GM12875 (cell line): Measurements from ENCODE around the gene VPS41.

ENCODE experiments used
- H3K4me3 ChIP-seq: one replicate; pipeline ENCODE4 v1.5.1; 2011; ENCODE audit warnings: low read depth, low read length, control low read depth
- CTCF ChIP-seq: IDR thresholded peaks from 2 replicates; pipeline ENCODE4 v1.5.1; 2011; ENCODE audit warnings: low read depth, mild to moderate bottlenecking, control low read depth, inconsistent platforms, low read length, moderate library complexity, borderline replicate concordance; ENCODE audit not compliant: insufficient read depth

VPS41 gene

GRCh38 chr7:38880035-38880434 lies 29.0 kb downstream of the VPS41 start:
- no peak overlapping the region for H3K4me3 ChIP-seq
- TF ChIP-seq CTCF: no peak

GRCh38 chr7:38878694-38879457 lies 30.1 kb downstream of the VPS41 start:
- H3K4me3 ChIP-seq: no peak overlapping the region
- TF ChIP-seq CTCF: no peak

- H3K4me3 ChIP-seq: no peak overlapping the region
- TF ChIP-seq CTCF: no peak
Measured at GRCh38 chr7:38873433-38873832, 35.6 kb downstream of the VPS41 start.

- H3K4me3 ChIP-seq: no peak overlapping the region
- no peak for TF ChIP-seq CTCF
Measured at GRCh38 chr7:38872202-38872601, 36.8 kb downstream of the VPS41 start.

GRCh38 chr7:38870147-38870546 lies 38.8 kb downstream of the VPS41 start:
- no peak for TF ChIP-seq CTCF
- no peak overlapping the region for H3K4me3 ChIP-seq

GRCh38 chr7:38863601-38864291 lies 45.2 kb downstream of the VPS41 start:
- no peak overlapping the region for H3K4me3 ChIP-seq
- TF ChIP-seq CTCF: no peak

GRCh38 chr7:38862666-38863065 lies 46.3 kb downstream of the VPS41 start:
- no peak for TF ChIP-seq CTCF
- no peak overlapping the region for H3K4me3 ChIP-seq
